Smooth muscle cell (in vitro differentiated cells): Measurements from ENCODE around the gene CBLB. TPM values are rescaled to one million over a fixed set of nuclear protein-coding genes. Genes with fewer than 3 reads are reported as not detected.

Source experiments
- DNase-seq: peaks from one replicate; lab custom pipeline; 2025; ENCODE audit not compliant: unreplicated experiment; lab: John Stamatoyannopoulos, UW
- H2AFZ ChIP-seq: fragments of 200-600 bp; sonication (generic); 2 replicates; pipeline ENCODE4 v1.6.0; 2016; ENCODE audit warnings: antibody characterized with exemption, low read depth, mild to moderate bottlenecking
- H3F3A ChIP-seq: fragments of 200-600 bp; sonication (generic); 2 replicates; pipeline ENCODE4 v1.6.0; 2017; ENCODE audit warnings: antibody characterized with exemption, low read depth
- H3K27ac ChIP-seq: fragments of 200-600 bp; sonication (generic); 2 replicates; pipeline ENCODE4 v1.5.1; 2016; ENCODE audit warnings: low read depth, mild to moderate bottlenecking
- H3K27me3 ChIP-seq: fragments of 200-600 bp; sonication (generic); 2 replicates; pipeline ENCODE4 v1.6.1; 2016; ENCODE audit warnings: low read depth, mild to moderate bottlenecking
- H3K36me3 ChIP-seq: fragments of 200-600 bp; sonication (generic); 2 replicates; pipeline ENCODE4 v1.5.1; 2016; ENCODE audit warnings: low read depth
- H3K4me1 ChIP-seq: fragments of 200-600 bp; sonication (generic); 2 replicates; pipeline ENCODE4 v1.5.1; 2016; ENCODE audit warnings: low read depth
- H3K4me2 ChIP-seq: fragments of 200-600 bp; sonication (generic); 2 replicates; pipeline ENCODE4 v1.6.0; 2016; ENCODE audit warnings: mild to moderate bottlenecking
- H3K4me3 ChIP-seq: fragments of 200-600 bp; sonication (generic); 2 replicates; pipeline ENCODE4 v1.5.1; 2016; ENCODE audit warnings: mild to moderate bottlenecking
- H3K79me2 ChIP-seq: fragments of 200-600 bp; sonication (generic); 2 replicates; pipeline ENCODE4 v1.6.0; 2016; ENCODE audit warnings: low read depth, mild to moderate bottlenecking
- H3K9ac ChIP-seq: fragments of 200-600 bp; sonication (generic); 2 replicates; pipeline ENCODE4 v1.6.0; 2016; ENCODE audit warnings: low read depth
- H3K9me3 ChIP-seq: fragments of 200-600 bp; sonication (generic); replicated peaks from 2 replicates; pipeline ENCODE4 v1.5.1; 2016; ENCODE audit warnings: low read depth
- H4K20me1 ChIP-seq: fragments of 200-600 bp; sonication (generic); 2 replicates; pipeline ENCODE4 v1.6.0; 2016; ENCODE audit warnings: low read depth
- WGBS: methylation state at CpG from one replicate; pipeline ENCODE4 v1.1.7; 2016; ENCODE audit warnings: low lambda C conversion rate; 5-methylcytosine and 5-hydroxymethylcytosine counted together
- polyA plus RNA-seq: library from polyadenylated mRNA; unstranded; fragments of >200 nt; fragmentation: Nextera tagmentation; extraction: Ambion mirVana; gene quantifications from 2 replicates; pipeline ENCODE4 v1.2.1, GENCODE V29; 2016
- total RNA-seq: library from RNA; depleted of rRNA; stranded (reverse); fragments of >200 nt; gene quantifications from 2 replicates; pipeline ENCODE4 v1.2.3, GENCODE V29; 2014
- TF ChIP-seq, protein P1 (sequence below): fragments of 200-600 bp; sonication (generic); IDR thresholded peaks from 2 replicates; pipeline ENCODE4 v1.5.1; 2017; ENCODE audit warnings: borderline replicate concordance, mild to moderate bottlenecking, antibody characterized with exemption; ENCODE audit not compliant: insufficient read depth, poor library complexity, severe bottlenecking

CBLB gene
- total and polyA plus RNA-seq, 2 experiments from 2014 or later: 13.9 to 38.9 TPM

DNA sequence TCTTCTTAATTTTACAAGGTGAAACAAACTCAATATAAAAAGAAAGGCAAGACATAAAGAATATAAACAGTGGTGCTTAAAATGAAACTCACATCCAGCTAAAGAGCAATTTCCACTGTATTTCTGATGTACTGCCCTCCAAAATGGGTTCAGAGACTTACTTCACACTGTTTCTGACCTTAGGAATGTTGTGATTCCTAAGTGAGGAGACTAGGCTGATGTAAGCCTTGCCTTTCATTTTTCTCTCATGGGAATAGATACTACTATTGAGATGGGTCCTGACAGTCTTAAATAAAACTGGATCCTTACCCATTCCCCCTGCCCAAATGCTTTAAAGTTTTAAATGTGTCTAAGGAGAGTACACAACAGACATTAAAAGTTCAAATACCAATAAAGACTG lies 86.9 kb downstream of the CBLB start:
- H3K27ac ChIP-seq: no peak overlapping the region
- H2AFZ ChIP-seq: no peak overlapping the region
- H3K36me3 ChIP-seq: no peaks in the 10 kb centered on the region
- peaks cover 54% of the 10 kb centered on the region for H4K20me1 ChIP-seq
- H3K4me1 ChIP-seq: no peaks in the 10 kb centered on the region
- H3K4me2 ChIP-seq: no peak overlapping the region
- H3K4me3 ChIP-seq: no peak overlapping the region
- H3K79me2 ChIP-seq: peaks cover 52% of the 10 kb centered on the region
- H3F3A ChIP-seq: no peaks in the 10 kb centered on the region
- no peaks in the 10 kb centered on the region for H3K27me3 ChIP-seq
- H3K9me3 ChIP-seq: no peaks in the 10 kb centered on the region
- no peak for DNase-seq
- no peak overlapping the region for H3K9ac ChIP-seq
- TF ChIP-seq, protein P1, sequence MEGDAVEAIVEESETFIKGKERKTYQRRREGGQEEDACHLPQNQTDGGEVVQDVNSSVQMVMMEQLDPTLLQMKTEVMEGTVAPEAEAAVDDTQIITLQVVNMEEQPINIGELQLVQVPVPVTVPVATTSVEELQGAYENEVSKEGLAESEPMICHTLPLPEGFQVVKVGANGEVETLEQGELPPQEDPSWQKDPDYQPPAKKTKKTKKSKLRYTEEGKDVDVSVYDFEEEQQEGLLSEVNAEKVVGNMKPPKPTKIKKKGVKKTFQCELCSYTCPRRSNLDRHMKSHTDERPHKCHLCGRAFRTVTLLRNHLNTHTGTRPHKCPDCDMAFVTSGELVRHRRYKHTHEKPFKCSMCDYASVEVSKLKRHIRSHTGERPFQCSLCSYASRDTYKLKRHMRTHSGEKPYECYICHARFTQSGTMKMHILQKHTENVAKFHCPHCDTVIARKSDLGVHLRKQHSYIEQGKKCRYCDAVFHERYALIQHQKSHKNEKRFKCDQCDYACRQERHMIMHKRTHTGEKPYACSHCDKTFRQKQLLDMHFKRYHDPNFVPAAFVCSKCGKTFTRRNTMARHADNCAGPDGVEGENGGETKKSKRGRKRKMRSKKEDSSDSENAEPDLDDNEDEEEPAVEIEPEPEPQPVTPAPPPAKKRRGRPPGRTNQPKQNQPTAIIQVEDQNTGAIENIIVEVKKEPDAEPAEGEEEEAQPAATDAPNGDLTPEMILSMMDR: no peak

DNA sequence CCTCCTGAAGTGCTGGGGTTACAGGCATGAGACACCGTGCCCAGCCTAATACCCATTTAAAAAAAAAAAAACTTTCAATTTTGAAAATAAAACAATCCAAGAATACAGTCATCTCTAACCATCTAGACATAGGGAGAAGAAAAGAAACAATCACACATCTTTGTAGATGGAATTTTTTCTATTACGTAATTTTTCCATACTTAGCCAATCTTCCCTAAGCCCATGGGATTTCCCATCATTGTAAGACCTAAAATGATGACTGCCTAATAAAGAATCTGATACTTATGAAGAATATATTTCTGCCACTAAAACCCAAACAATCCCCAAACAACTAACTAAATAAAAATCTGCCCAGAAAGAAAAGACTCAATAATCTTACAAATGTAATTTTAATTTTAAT lies 88.7 kb downstream of the CBLB start:
- no peak overlapping the region for H2AFZ ChIP-seq
- no peak overlapping the region for H3K9ac ChIP-seq
- no peak overlapping the region for H3K4me2 ChIP-seq
- H3K36me3 ChIP-seq: no peaks in the 10 kb centered on the region
- H3K4me1 ChIP-seq: no peaks in the 10 kb centered on the region
- WGBS: 96% methylated on average over 2 of the region's 2 CpGs
- H3K27ac ChIP-seq: no peak overlapping the region
- H4K20me1 ChIP-seq: peaks cover 39% of the 10 kb centered on the region
- no peaks in the 10 kb centered on the region for H3K9me3 ChIP-seq
- no peaks in the 10 kb centered on the region for H3K27me3 ChIP-seq
- TF ChIP-seq, protein P1: no peak
- no peak overlapping the region for H3K4me3 ChIP-seq
- H3K79me2 ChIP-seq: peaks cover 37% of the 10 kb centered on the region
- H3F3A ChIP-seq: no peaks in the 10 kb centered on the region
- DNase-seq: no peak

DNA sequence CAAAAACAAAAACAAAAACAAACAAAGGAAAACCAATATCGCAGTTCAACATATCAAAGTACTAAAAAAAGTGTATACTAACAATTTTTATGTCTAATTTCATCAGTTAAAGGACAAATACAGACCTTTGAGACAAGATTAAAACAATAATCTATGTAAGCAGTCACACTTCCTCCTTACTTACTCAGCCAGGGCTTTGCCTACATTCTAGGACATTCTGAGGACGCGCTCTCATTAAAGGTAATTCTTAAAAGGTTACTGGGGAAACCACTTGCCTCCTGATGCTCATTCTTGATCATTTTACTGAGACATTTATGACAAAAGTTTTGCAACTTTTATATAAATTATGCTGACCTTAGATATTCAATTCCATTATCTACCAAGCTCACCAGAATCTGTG lies 93.4 kb downstream of the CBLB start:
- Histone ChIP-seq H3F3A (no peaks in the 10 kb centered on the region), H3K36me3 (no peaks in the 10 kb centered on the region), H4K20me1 (peaks cover 70% of the 10 kb centered on the region), H2AFZ (no peak overlapping the region), H3K9me3 (no peaks in the 10 kb centered on the region), H3K27ac (no peak overlapping the region), H3K9ac (no peak overlapping the region), H3K4me3 (no peak overlapping the region), H3K27me3 (no peaks in the 10 kb centered on the region), H3K4me1 (no peaks in the 10 kb centered on the region), H3K4me2 (no peak overlapping the region), H3K79me2 (peaks cover 45% of the 10 kb centered on the region)
- TF ChIP-seq, protein P1: no peak
- 67% methylated on average over 3 of the region's 3 CpGs for WGBS
- DNase-seq: no peak

DNA sequence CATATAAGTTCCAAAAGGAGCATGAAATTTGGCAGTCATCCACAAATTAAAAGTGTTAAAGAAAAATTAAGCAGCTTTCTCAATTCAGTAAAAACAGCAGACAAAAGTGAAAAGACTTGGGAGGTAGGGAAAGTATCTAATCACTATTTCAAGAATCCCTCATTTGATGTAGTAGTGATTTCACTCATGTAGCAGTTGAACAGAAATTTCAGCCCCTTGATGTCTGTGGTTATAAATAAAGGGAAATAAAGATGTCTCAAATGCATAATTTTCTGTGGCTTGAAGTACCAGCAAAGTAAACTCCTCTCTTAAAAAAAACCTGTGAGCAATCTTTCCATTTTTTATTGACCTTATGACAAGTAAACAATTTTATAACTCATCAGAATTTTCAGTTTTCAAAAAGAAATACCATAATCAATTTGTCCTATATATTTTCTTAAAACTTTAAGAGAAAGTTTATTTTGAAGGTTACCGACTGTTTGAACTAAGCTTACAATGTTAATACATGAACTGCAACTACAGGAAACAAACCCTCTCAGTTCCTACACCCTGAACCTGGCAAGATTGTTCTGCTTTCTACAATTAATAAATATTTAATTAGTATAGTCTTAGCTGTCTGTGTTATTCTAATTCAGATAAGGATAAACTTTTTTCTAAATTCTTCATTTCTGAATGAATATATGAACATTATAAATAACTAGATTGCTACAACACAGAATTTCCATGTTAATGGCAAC lies 94.2 kb downstream of the CBLB start:
- Histone ChIP-seq H3K79me2 (peaks cover 41% of the 10 kb centered on the region), H3K27ac (no peak overlapping the region)
- WGBS: 97% methylated on average over 1 of the region's 1 CpG

More for the DNA sequence above, 94.2 kb downstream of the CBLB start:
- H3K9ac ChIP-seq: no peak overlapping the region
- H3K9me3 ChIP-seq: no peaks in the 10 kb centered on the region
- TF ChIP-seq, protein P1: no peak
- no peaks in the 10 kb centered on the region for H3K27me3 ChIP-seq
- no peaks in the 10 kb centered on the region for H3K36me3 ChIP-seq
- DNase-seq: no peak
- H3K4me2 ChIP-seq: no peak overlapping the region
- no peaks in the 10 kb centered on the region for H3K4me1 ChIP-seq
- no peak overlapping the region for H3K4me3 ChIP-seq
- peaks cover 70% of the 10 kb centered on the region for H4K20me1 ChIP-seq
- H3F3A ChIP-seq: no peaks in the 10 kb centered on the region
- no peak overlapping the region for H2AFZ ChIP-seq
